Activated T-cell treated with anti-CD3 and anti-CD28 coated beads for 1 hour (primary cell): ENCODE results near the gene ENOSF1.
"Not testable (repeated sequence)": the region's sequence is repeated elsewhere in the genome, so short reads cannot be mapped to it uniquely, and the experiment has no call there.

Experiments used
- DNase-seq: peaks from one replicate; pipeline ENCODE4 v3.0.0-alpha.2; 2020; ENCODE audit warnings: low read depth

ENOSF1 gene, protein sequence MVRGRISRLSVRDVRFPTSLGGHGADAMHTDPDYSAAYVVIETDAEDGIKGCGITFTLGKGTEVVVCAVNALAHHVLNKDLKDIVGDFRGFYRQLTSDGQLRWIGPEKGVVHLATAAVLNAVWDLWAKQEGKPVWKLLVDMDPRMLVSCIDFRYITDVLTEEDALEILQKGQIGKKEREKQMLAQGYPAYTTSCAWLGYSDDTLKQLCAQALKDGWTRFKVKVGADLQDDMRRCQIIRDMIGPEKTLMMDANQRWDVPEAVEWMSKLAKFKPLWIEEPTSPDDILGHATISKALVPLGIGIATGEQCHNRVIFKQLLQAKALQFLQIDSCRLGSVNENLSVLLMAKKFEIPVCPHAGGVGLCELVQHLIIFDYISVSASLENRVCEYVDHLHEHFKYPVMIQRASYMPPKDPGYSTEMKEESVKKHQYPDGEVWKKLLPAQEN

DNA sequence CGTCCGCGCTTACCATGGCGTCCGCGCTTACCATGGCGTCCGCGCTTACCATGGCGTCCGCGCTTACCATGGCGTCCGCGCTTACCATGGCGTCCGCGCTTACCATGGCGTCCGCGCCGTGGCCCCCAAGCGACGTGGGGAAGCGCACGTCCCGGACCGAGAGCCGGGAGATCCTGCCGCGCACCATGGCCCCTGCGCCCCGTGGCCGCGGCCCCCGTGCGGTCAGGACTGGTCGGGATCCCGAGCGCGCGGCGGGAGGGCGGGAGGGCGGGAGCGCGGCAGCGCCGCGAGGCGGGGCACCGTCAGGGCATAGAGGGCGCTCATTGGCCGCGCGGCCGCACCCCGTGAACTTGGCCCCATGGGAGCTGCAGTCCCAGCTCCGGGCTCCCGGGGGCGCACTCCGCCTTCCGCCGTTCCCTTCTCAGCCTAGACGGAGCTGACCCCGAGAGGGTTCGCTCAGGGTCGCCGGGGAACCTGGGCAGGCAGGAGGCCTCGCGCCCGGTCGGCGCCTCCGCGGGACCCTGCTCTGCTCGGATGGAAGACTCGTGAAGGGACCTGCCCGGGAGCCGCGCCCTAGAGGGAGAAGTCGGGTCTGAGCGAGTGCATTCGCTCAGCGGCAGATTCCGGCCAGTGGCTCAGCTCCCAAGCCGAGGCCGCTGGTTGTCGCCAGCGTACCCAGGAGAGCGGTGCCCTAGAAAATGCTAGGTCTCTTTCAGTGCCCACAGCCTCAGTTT, at the start of gene ENOSF1:
TSS of gene ENOSF1 (minus strand) at position 230 of the 734 bp plus-strand sequence. CDS start at position 187, 43 bp downstream.
- peak; percentile 67 for DNase-seq

DNA sequence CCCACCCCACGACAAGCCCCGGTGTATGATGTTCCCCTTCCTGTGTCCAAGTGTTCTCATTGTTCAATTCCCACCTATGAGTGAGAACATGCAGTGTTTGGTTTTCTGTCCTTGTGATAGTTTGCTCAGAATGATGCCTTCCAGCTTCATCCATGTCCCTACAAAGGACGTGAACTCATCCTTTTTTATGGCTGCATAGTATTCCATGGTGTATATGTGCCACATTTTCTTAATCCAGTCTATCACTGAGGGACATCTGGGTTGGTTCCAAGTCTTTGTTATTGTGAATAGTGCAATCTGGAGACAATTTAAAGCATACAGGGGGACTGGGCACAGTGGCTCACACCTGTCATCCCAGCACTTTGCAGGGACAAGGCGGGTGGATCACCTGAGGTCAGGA, 47.4 kb upstream of the ENOSF1 start:
- DNase-seq, result not testable (repeated sequence)

DNA sequence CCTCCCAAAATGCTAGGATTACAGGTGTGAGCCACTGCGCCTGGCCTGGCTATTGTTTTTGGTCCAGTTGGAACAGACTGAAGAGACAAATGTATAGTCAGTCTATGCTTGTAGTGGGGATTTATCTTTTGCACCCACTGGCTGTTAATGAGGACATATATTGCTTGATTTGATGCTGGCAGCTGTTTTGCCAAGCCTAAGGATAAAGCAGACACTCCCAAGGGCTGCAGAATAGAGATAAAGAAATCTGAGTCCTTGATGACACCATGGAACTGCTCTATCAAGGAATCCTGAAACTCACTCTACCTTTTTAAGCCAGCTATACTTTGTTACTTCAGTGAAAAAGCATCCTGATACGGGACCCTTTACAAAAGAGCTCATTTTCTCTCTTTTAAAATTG, 43.1 kb upstream of the ENOSF1 start:
- DNase-seq, result no peak

DNA sequence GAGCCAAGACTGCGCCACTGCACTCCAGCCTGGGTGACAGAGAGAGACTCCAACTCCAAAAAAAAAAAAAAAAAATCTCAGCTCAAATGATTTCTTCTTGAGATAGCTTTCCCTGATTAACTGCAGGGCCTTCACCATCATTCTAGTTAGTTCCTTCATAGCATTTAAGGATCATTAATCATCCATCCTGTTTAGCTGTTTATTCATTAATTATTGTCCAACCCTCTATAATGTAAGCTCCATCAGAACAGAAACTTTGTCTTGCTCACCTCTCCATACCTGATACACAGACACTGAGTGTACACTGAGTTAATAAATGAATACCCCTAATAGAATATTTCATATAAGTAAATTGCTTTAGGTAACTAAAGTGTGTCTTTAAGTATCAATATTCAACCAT, 42.2 kb upstream of the ENOSF1 start:
- no peak for DNase-seq

DNA sequence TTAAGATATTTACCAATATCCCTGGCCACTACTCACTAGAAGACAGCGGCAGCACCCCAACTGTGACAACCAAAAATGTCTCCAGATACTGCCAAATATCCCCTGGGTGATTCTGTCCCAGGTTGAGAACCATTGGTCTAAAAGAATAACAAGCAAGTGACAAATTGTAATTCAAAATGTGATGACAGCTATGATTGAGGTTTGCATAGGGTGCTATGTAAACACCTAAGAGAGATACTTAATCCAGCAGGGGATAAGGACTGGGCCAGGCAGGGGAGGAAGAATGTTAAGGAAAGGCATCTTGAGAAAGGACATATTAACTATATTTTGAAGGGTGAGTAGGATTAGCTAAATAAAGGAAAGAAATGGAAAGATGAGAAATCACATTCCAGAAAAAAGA, 38.0 kb upstream of the ENOSF1 start:
- DNase-seq, result no peak

DNA sequence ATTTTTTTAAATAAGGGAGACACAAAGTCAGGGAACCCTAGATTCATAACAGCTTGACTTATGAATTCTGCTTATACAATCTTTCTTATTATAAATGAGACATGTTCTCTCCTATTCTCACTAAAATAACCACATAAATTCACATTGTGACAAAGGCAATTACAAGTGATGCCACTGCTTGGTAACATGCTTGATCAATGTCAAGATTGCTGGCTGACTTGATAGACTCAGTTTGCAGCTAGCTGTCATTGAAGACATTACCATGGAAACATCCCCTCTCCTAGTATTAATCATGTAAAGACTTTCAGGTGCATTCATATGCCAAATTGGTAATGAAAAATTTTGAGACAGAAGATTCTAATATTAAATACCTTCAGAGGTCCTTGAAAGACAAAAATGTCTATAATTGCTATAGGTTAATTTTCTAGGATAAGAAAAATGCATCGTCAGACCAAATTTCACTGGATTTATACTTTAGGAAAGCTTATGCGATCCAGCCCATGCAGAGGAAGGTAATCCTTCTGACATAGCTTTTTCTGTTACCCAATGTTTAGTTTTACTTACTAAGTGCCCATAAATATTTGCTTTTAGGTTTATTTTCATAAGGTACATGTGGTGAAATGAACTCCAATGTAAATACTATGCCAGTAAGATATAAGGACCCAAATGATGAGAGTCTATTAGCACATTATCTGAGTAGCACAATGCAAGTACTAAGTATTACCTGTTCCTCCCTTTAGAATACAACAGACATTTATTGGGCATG, 32.6 kb upstream of the ENOSF1 start:
- no peak for DNase-seq

DNA sequence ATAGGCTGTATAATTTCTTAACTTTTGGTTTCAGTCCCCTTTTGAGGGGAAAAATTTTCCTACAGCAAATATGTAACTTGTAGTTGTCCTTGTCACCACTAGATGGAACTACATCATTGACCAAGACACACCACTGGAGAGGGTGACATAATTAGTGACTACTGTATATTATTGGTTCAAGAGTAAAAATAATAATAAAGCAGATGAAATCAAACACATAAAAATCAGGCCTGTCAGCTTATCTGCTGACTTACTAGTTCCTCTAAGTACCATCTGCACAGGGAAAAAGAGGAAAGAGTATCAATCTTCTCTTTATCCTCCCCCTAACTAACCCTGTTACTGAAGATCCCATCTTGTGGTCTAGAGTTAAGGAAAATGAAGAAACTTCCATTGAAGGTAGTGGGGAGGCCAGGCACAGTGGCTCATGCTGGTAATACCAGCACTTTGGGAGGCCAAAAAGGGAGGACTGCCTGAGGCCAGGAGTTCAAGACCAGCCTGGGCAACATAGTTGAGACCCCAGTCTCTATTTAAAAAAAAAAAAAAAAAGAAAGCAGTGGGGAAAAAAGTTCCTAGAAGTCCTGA, 29.6 kb upstream of the ENOSF1 start:
- no peak for DNase-seq

DNA sequence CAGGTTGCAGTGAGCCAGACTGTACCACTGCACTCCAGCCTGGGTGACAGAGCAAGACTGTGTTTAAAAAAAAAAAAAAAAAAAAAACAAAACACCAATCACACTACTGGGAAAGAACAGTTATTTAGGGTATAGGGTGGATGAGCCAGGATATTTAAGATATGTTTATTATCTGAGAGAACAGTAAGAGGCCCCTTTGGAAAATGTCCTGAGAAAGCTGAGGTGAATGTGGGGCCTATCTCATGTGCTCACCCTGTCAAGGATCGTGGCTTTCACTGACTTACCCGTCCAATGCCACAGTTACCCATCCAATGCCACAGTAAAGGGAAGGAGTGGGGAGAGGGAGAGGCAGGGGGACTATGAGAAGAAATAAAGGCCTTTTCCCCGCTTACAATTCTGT, 19.9 kb upstream of the ENOSF1 start:
- DNase-seq, result no peak

DNA sequence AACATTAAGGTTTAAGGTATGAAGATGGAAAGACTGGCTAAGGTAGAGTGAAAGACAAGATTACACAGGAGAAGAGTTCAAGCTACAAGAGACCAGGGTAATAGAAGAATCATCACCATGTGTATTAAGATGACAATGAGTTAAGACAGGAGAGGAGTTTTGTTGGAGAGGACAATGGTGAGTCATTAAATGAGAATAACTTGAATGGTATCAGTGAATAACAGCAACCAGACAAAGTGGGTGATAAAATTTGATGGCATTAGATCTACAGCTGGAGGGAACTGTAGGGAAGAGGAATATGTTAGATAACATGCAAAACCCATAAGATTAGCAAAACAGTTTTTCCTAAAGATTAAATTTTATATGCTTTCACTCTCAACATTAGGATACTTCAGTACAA, 18.8 kb upstream of the ENOSF1 start:
- no peak for DNase-seq

DNA sequence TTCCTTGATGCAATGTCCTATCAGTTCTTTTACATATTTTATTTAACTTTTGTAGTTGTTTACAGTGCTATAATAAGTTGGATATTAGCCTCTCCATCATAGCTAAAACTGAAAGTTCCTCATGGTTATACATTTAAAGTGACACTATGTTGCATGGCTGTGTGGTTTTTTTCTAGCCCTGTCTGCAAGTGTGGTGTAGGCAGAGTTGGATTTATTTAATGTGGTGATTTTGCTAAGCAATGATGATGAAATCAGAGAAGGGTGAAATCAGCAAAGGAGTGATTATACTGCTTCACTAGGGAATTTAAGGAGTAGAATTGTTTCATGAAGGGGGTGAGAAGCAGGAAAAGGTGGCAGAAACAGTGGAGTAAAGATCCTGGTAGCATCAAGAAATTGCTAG, 18.3 kb upstream of the ENOSF1 start:
- DNase-seq, result no peak

DNA sequence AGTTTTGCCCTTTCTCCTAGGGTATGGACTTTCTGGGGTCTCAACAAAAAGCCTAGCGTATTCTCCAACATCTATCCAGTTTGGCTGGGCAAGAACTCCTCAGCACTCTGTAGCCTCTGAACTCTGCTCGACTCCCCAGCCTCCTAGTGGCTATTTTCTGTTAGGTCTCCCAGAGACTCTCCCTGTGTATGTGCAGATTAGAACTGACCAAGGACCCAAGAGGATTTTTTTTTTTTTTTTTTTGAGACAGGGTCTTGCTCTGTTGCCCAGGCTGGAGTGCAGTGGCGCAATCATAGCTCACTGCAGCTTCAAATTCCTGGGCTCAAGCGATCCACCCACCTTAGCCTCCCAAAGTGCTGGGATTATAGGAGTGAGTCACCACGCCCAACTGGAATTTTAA, 17.7 kb upstream of the ENOSF1 start:
- DNase-seq, result not testable (repeated sequence)

DNA sequence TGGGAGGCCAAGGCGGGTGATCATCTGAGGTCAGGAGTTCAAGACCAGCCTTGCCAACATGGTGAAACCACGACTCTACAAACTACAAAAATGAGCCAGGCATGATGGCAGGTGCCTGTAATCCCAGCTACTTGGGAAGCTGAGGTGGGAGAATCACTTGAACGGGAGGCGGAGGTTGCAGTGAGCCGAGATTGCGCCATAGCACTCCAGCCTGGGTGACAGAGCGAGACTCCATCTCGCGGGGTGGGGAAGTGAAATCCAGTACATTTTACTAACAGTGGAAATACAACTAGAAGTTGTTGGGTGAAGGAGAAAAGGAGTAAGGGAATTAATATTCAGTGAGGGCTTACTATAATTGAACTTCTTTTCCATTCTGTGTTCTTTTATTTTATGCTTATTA, 13.2 kb upstream of the ENOSF1 start:
- DNase-seq, result no peak

DNA sequence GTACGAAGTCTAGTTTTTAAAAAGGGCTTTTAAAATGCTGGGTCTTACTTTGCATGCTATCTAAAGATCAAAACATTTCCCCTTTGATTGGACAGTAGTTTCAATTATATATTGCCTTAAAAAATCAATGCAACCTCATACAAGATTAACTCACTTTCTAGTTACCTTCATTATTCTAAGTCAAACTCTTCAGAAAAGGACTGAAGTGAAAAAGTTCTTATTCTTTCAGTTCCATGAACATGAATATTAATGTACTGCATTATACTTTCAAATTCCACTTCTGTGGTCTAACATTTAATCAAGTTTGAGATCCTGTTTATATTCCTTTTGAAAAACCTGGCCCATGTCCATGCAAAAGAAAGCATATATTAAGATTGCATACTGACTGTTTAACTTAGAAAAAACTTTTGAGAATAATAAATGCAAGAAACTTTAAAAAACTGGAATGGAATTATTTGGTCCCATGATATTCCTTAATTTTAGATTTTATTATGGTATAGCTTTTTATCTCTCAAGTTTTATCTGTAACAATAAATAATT, 11.2 kb upstream of the ENOSF1 start:
- no peak for DNase-seq

DNA sequence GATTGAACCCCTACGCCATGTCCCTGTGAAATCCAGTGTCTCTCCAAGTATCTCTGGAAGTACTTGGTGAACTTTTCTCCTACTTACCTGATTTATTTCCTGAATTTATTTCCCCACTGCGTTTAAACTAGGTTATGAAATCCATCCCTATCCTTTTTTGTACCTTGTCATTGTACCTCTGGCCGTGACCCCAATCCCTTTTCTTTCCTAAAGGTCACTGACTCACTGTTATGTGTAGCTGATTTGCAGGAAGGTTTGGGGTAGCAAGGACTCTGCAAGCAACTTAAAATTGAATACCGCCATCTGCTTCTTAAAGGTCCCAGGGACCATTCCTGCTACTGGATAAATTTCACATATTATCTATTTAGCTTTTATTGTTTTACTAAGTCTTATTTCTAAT, 4.6 kb upstream of the ENOSF1 start:
- no peak for DNase-seq

DNA sequence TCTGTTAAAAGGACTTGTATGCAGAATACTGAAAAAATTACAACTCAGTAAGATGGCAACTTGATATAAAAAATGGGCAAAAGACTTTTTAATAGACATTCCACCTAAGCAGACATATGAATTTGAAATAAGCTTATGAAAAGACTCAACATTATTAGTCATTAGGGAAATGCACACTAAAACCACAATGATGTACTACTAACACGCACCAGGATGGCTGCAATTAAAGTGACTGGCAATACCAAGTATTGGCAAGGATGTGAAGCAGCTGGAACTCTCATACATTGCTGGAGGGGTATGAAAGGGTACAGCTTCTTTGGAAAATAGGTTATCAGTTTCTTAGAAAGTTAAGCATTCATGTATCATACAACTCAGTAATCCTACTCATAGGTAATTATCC, 3.2 kb upstream of the ENOSF1 start:
- no peak for DNase-seq

DNA sequence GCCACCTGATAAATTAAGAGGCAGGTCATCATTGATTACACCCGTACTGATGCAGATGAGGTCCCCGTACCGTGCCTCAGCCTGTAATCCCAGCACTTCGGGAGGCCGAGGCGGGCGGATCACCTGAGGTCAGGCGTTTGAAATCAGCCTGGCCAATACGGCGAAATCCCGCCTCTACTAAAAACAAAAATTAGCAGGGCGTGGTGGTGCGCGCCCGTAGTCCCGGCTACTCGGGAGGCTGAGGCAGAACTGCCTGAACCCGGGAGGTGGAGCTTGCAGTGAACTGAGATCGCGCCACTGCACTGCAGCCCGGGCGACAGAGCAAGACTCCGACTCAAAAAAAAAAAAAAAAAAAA, 683 bp upstream of the ENOSF1 start:
- no peak for DNase-seq

DNA sequence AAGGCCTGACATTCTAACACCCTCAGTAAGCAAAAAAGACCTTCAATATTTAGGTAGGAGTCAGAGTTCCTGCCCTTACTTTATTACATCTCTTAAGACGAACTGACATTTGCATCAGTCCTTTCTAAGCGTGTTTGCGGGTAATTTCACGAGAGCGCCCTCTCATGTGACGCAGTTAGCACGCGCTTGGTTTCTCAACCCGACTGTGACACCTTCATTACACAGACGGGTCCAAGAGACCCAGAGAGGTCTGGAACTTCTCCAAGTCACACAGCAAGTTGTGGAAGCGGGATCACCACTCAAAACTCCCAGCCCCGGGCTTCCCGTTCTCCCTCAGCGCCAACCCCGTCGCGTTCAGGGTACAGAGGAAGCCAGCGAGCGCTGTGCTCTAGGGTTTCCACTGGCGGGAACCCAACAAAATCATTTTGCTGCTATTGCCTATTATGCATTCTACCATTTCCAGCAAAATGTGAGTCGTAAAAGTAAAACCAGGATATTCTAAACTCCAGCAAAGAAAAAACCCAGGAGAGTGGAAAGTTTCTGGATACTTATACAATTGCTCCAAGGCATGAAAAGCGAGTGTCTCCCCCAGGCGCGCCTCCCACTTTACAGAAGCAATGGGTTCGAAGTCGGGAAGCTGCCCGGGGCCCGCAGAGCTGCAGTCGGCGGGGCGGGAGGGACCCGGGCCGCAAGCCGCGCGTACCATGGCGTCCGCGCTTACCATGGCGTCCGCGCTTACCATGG, 601 bp downstream of the ENOSF1 start:
- DNase-seq, result peak; percentile 49

DNA sequence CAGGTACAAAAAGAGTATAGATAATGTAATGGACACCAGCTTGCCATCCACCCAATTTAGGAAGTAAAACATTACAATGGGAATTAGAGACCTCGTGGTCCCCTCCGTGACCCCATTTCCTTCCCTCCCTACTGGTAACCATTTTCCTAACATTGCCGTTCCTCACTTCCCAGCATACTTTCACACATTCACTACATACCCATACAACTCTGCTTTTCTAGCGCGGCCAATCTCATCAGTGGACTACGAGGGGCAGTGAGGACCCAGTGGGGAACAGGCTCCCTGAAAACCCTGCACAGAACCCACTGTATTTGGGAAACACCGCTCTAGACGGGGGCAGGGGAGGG, 1.1 kb downstream of the ENOSF1 start:
- no peak for DNase-seq

DNA sequence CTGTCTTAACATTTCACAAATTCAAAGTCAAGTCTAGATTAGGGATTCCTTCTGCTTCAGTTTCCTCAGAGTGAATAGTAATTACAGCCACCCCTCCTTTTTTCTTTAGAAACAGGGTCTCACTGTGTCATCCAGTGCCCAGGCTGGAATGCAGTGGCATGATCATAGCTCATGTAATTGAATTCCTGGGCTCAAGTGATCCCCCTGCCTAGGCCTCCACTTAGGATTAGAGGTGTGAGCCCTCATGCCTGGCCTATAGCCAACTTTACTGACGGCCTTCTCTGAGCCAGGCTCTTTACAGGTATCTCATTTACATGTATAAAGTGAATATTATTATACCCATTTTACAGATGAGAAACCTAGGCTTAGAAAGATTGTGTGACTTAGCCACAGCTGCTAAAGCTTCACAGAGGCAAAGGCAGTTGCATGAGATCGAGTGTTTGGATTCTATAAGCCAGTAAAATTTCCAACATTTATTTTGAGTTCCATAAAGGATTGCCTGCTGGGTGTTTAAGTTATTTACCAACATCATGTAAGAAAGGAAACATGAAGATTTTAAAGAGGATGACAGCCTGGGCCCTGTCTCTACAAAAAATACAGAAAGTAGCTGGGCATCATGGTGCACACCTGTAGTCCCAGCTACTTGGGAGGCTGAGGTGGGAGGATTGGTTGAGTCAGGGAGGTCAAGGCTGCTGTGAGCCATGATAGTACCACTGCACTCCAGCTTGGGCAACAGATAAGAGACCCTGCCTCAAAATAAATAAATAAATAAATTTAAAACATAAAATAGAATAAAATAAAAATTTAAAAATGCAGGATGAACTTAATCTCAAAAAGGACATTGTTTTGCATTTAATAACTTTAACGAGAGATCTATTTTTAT, 1.8 kb downstream of the ENOSF1 start:
- no peak for DNase-seq

DNA sequence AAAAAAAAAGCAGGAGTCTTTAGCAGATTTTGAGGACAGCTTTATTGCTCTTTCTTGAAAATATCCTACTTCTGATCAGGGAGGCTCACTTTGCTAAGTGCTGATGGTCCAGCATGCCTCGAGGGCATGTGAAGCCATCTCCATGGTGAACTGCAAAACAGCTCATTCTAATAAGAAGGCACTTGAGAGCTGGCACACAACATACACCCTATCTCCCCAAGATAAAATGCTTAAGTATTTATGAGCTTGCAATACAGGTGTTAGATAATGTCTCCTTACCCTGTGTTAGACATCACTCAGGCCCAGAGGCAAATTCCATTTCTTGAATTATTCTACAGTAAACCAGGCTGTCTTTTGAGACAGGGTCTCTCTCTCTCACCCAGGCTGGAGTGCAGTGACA, 2.7 kb downstream of the ENOSF1 start:
- no peak for DNase-seq

DNA sequence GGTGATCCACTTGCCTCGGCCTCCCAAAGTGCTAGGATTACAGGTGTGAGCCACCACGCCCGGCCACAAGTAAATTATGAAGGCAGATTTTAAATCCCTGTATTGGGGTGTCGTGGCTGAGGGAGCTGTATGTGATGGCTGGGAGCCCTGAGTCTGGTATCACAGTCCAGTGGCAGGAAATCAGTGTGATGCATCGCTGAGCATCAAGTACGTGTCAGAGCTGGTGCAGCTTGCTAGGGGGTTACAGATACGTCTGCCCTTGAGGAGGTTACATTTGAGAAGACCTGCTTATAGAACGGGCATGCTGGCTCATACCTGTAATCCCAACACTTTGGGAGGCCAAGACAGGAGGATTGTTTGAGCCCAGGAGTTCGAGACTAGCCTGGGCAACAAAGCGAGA, 4.3 kb downstream of the ENOSF1 start:
- no peak for DNase-seq
